H9 (cell line): ENCODE data around the gene TEAD2. TPM values are rescaled to one million over a fixed set of nuclear protein-coding genes. Genes with fewer than 3 reads are reported as not detected.

Experiments used
- DNase-seq: peaks from one replicate; pipeline ENCODE4 v3.0.0-alpha.2; 2017
- H2AFZ ChIP-seq: one replicate; pipeline ENCODE4 v1.6.1; 2013; ENCODE audit warnings: mild to moderate bottlenecking, low read length, control low read depth, moderate library complexity
- H2AK5ac ChIP-seq: 2 replicates; pipeline ENCODE4 v1.6.1; 2013; ENCODE audit warnings: low read length, control low read depth, mixed read lengths; ENCODE audit not compliant: insufficient read length
- H2BK120ac ChIP-seq: one replicate; pipeline ENCODE4 v1.6.1; 2013; ENCODE audit warnings: low read depth, mild to moderate bottlenecking, low read length, control low read depth, inconsistent platforms; ENCODE audit not compliant: poor library complexity, severe bottlenecking
- H2BK12ac ChIP-seq: 2 replicates; pipeline ENCODE4 v1.6.1; 2013; ENCODE audit warnings: low read length, control low read depth, mixed read lengths, low read depth; ENCODE audit not compliant: insufficient read length
- H2BK15ac ChIP-seq: 2 replicates; pipeline ENCODE4 v1.6.1; 2013; ENCODE audit warnings: low read depth, low read length, control low read depth
- H2BK20ac ChIP-seq: one replicate; pipeline ENCODE4 v1.6.1; 2013; ENCODE audit warnings: low read depth, mild to moderate bottlenecking, low read length, control low read depth, inconsistent platforms; ENCODE audit not compliant: poor library complexity, severe bottlenecking
- H2BK5ac ChIP-seq: 2 replicates; pipeline ENCODE4 v1.6.1; 2013; ENCODE audit warnings: low read length, control low read depth, mixed read lengths; ENCODE audit not compliant: insufficient read length
- H3K14ac ChIP-seq: 2 replicates; pipeline ENCODE4 v1.6.1; 2013; ENCODE audit warnings: low read length, control low read depth; ENCODE audit not compliant: insufficient read depth
- H3K18ac ChIP-seq: 2 replicates; pipeline ENCODE4 v1.6.1; 2013; ENCODE audit warnings: low read depth, mild to moderate bottlenecking, mixed read lengths, low read length, control low read depth; ENCODE audit not compliant: insufficient read length
- H3K23ac ChIP-seq: 2 replicates; pipeline ENCODE4 v1.6.1; 2013; ENCODE audit warnings: low read length, control low read depth, mixed read lengths, low read depth; ENCODE audit not compliant: insufficient read length
- H3K23me2 ChIP-seq: 2 replicates; pipeline ENCODE4 v1.6.1; 2013; ENCODE audit warnings: low read depth, mild to moderate bottlenecking, mixed read lengths, low read length, control low read depth; ENCODE audit not compliant: insufficient read length, poor library complexity, severe bottlenecking
- H3K27ac ChIP-seq: 2 replicates; pipeline ENCODE4 v1.5.1; 2013; ENCODE audit warnings: low read length, control low read depth, mixed read lengths, low read depth; ENCODE audit not compliant: insufficient read length
- H3K27me3 ChIP-seq: 2 replicates; pipeline ENCODE4 v1.6.1; 2013; ENCODE audit warnings: low read length, control low read depth, inconsistent platforms; ENCODE audit not compliant: insufficient read depth
- H3K4ac ChIP-seq: 2 replicates; pipeline ENCODE4 v1.6.1; 2013; ENCODE audit warnings: low read depth, mild to moderate bottlenecking, control low read depth, inconsistent platforms, low read length, moderate library complexity
- H3K4me1 ChIP-seq: 2 replicates; pipeline ENCODE4 v1.6.1; 2013; ENCODE audit warnings: low read length, control low read depth, inconsistent platforms; ENCODE audit not compliant: insufficient read depth
- H3K4me2 ChIP-seq: 2 replicates; pipeline ENCODE4 v1.6.1; 2013; ENCODE audit warnings: low read length, control low read depth, mixed read lengths; ENCODE audit not compliant: insufficient read length, insufficient read depth
- H3K56ac ChIP-seq: 2 replicates; pipeline ENCODE4 v1.6.1; 2013; ENCODE audit warnings: low read depth, mild to moderate bottlenecking, mixed read lengths, low read length, control low read depth; ENCODE audit not compliant: insufficient read length
- H3K79me1 ChIP-seq: 2 replicates; pipeline ENCODE4 v1.6.1; 2013; ENCODE audit warnings: low read depth, mild to moderate bottlenecking, moderate library complexity, low read length, control low read depth, inconsistent platforms; ENCODE audit not compliant: insufficient read depth, poor library complexity, severe bottlenecking
- H3K79me2 ChIP-seq: 2 replicates; pipeline ENCODE4 v1.6.1; 2013; ENCODE audit warnings: low read length, control low read depth, inconsistent platforms; ENCODE audit not compliant: insufficient read depth
- H3K9ac ChIP-seq: 2 replicates; pipeline ENCODE4 v1.6.1; 2013; ENCODE audit warnings: low read length, control low read depth, mixed read lengths; ENCODE audit not compliant: insufficient read length; ENCODE audit errors: extremely low read depth
- H3K9me3 ChIP-seq: one replicate; pipeline ENCODE4 v1.6.1; 2013; ENCODE audit warnings: low read depth, low read length, inconsistent platforms; ENCODE audit not compliant: control insufficient read depth
- H3T11ph ChIP-seq: one replicate; pipeline ENCODE4 v1.6.1; 2013; ENCODE audit warnings: mild to moderate bottlenecking, low read length, control low read depth, inconsistent platforms
- H4K20me1 ChIP-seq: one replicate; pipeline ENCODE4 v1.6.1; 2013; ENCODE audit not compliant: control insufficient read depth, insufficient read length, insufficient read depth
- H4K5ac ChIP-seq: 2 replicates; pipeline ENCODE4 v1.6.1; 2013; ENCODE audit warnings: low read depth, mild to moderate bottlenecking, mixed read lengths, low read length, control low read depth; ENCODE audit not compliant: insufficient read length
- H4K8ac ChIP-seq: replicated peaks from 2 replicates; pipeline ENCODE4 v1.6.1; 2013; ENCODE audit warnings: low read length, control low read depth, mixed read lengths, low read depth; ENCODE audit not compliant: insufficient read length
- H4K91ac ChIP-seq: 2 replicates; pipeline ENCODE4 v1.6.1; 2013; ENCODE audit warnings: low read depth, mild to moderate bottlenecking, moderate library complexity, mixed read lengths, low read length, control low read depth; ENCODE audit not compliant: insufficient read length
- H3K27ac Mint-ChIP-seq, 3 experiments: 2 replicates in 2 of 3; 3 replicates in 1 of 3; pipeline ENCODE4 v1.8.0; 2020 to 2021; ENCODE audit warnings: mixed read lengths in 3 of 3, mild to moderate bottlenecking in 1 of 3, moderate library complexity in 1 of 3
- H3K27me3 Mint-ChIP-seq: 2 replicates; pipeline ENCODE4 v1.8.0; 2021; ENCODE audit warnings: low read depth, mild to moderate bottlenecking, moderate library complexity, mixed read lengths
- H3K36me3 Mint-ChIP-seq, 3 experiments: 2 replicates in 2 of 3; 3 replicates in 1 of 3; pipeline ENCODE4 v1.8.0; 2020 to 2021; ENCODE audit warnings: low read depth in 3 of 3, mixed read lengths in 3 of 3; ENCODE audit not compliant: insufficient read depth in 1 of 3
- H3K4me1 Mint-ChIP-seq, 2 experiments: 2 replicates each; pipeline ENCODE4 v1.8.0; 2020; ENCODE audit warnings: mixed read lengths in 2 of 2
- H3K4me3 Mint-ChIP-seq, 2 experiments: 2 replicates in 1 of 2; 3 replicates in 1 of 2; pipeline ENCODE4 v1.8.0; 2020 to 2021; ENCODE audit warnings: mild to moderate bottlenecking in 2 of 2, mixed read lengths in 2 of 2, moderate library complexity in 1 of 2
- H3K9me3 Mint-ChIP-seq, 2 experiments: 2 replicates in 1 of 2; 3 replicates in 1 of 2; pipeline ENCODE4 v1.8.0; 2020; ENCODE audit warnings: mild to moderate bottlenecking in 2 of 2, mixed read lengths in 2 of 2, moderate library complexity in 1 of 2
- CTCF ChIP-seq: fragments of 200-600 bp; sonication (generic); conservative IDR thresholded peaks from 3 replicates; pipeline ENCODE4 v1.8.0; 2021; ENCODE audit warnings: antibody characterized with exemption, mild to moderate bottlenecking
- WGBS: extraction: QIAGEN DNeasy Blood & Tissue Kit; methylation state at CpG from one replicate; pipeline ENCODE4 v1.1.7; 2013; ENCODE audit warnings: missing lambda C conversion rate, low lambda C conversion rate, mixed read lengths; ENCODE audit not compliant: insufficient read length; ENCODE audit errors: extremely low coverage; 5-methylcytosine and 5-hydroxymethylcytosine counted together
- total RNA-seq: library from RNA; stranded (reverse); gene quantifications from 2 replicates; pipeline ENCODE4 v1.2.1, GENCODE V29; 2021

The TEAD2 gene
- total RNA-seq, 1 experiment from 2014 or later = 126 TPM

- Histone ChIP-seq H3K4me2 (no peak within 1 kb of the TSS), H3K56ac (no peak within 1 kb of the TSS), H2AFZ (no peak within 1 kb of the TSS), H3T11ph (no peak within 1 kb of the TSS), H2BK12ac (no peak within 1 kb of the TSS), H3K9me3 (no peaks in the 10 kb centered on the region), H2BK5ac (no peak within 1 kb of the TSS), H3K14ac (no peak within 1 kb of the TSS), H4K20me1 (no peaks in the 10 kb centered on the region), H3K23ac (no peak within 1 kb of the TSS), H3K9ac (no peak within 1 kb of the TSS), H3K18ac (no peak within 1 kb of the TSS), H4K91ac (no peak within 1 kb of the TSS), H4K5ac (no peak within 1 kb of the TSS), H2AK5ac (no peak within 1 kb of the TSS), H3K23me2 (no peaks in the 10 kb centered on the region), H4K8ac (no peak within 1 kb of the TSS), H2BK15ac (no peak within 1 kb of the TSS), H3K4me1 (no peaks in the 10 kb centered on the region), H3K79me1 (no peaks in the 10 kb centered on the region), H2BK120ac (no peak within 1 kb of the TSS), H3K79me2 (no peaks in the 10 kb centered on the region), H3K27me3 (no peaks in the 10 kb centered on the region), H2BK20ac (no peak within 1 kb of the TSS), H3K4ac (no peak within 1 kb of the TSS), H3K27ac (no peak within 1 kb of the TSS)
- no CpG with 5 or more reads among the region's 38 CpGs for WGBS
- Mint-ChIP-seq H3K27ac (no peak within 1 kb of the TSS), H3K36me3 (peaks cover 4 to 26% (median 16%) of the 10 kb centered on the region in 3 experiments; a peak in 6 of 7 replicates), H3K27me3 (no peaks in the 10 kb centered on the region; the same call in none of the 2 replicates), H3K9me3 (peaks cover 14 to 19% of the 10 kb centered on the region in 2 experiments; a peak in 4 of 5 replicates), H3K4me3 (no peak within 1 kb of the TSS), H3K4me1 (no peaks in the 10 kb centered on the region; a peak in 1 of 4 replicates)
- no peak for TF ChIP-seq CTCF
- no peak for DNase-seq
These were observed 37.2 kb downstream of the TEAD2 start, which contains the start of gene SLC6A16 for GRCh38 chr19:49324801-49325576. TSS of gene SLC6A16 (minus strand) at chr19:49325191. CDS start at chr19:49311347, 13,844 bp downstream.
